Measurements from ENCODE around the gene SMARCA2.

DNA sequence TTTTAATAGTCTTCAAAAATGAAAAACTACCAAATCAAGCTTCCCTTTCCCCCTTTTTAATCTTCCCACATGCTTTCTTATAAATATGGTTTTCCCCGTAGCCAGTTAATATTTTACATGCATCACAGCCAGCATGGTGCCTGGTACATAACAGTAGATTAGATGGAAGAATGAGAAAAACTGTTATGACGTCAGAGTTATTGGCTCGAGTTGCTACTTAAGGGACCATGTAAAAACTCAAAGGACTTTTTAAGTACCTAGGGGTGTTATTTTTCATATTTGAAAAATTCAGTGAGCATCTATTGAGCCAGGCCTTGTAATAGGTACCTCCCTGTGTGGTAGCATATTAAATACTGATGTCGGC lies 176.4 kb downstream of the SMARCA2 start:
- TF ChIP-seq, protein P1, sequence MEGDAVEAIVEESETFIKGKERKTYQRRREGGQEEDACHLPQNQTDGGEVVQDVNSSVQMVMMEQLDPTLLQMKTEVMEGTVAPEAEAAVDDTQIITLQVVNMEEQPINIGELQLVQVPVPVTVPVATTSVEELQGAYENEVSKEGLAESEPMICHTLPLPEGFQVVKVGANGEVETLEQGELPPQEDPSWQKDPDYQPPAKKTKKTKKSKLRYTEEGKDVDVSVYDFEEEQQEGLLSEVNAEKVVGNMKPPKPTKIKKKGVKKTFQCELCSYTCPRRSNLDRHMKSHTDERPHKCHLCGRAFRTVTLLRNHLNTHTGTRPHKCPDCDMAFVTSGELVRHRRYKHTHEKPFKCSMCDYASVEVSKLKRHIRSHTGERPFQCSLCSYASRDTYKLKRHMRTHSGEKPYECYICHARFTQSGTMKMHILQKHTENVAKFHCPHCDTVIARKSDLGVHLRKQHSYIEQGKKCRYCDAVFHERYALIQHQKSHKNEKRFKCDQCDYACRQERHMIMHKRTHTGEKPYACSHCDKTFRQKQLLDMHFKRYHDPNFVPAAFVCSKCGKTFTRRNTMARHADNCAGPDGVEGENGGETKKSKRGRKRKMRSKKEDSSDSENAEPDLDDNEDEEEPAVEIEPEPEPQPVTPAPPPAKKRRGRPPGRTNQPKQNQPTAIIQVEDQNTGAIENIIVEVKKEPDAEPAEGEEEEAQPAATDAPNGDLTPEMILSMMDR (IDR thresholded peaks at IDR 0.05; ENCODE audit: low read depth, low read length), result no peak
- TF ChIP-seq EZH2phosphoT487 (IDR thresholded peaks at IDR 0.05; ENCODE audit: low read depth), result no peak

Measured in OCI-LY3 (cell line).